Measurements from ENCODE around the gene FOXK2. TPM values are rescaled to one million over a fixed set of nuclear protein-coding genes. Genes with fewer than 3 reads are reported as not detected.

FOXK2 gene
- total and polyA plus RNA-seq, 2 of the 8 experiments (the other 6 are each of a cell fraction or from before 2014, with no cell fraction given): 34.7 to 64.9 TPM

DNA sequence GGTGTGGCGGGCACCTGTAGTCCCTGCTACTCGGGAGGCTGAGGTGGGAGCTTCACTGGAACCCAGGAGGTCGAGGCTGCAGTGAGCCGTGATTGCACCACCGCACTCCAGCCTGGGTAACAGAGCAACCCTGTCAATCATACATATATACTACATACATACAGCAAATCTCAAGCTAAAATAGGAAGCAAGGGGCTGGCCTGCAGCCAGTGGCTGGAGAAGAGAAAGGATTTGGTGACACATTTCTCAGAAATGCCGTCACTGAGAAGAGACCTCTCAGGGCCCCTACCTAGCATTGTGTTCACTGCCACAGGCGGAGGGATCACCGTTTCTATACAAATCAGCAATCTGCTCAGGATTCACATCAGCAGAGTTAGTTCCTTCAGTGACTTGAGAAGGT lies 44.1 kb upstream of the FOXK2 start:
- 92% methylated on average over 8 of the region's 8 CpGs; no CpG with 5 or more reads in 1 of the 2 experiments for WGBS, 2 experiments (ENCODE audit: extremely low coverage in 1 of 2, insufficient coverage in 1 of 2, insufficient read length in 1 of 2, insufficient replicate concordance in 2 of 2, low coverage in 1 of 2, low lambda C conversion rate in 2 of 2, missing lambda C conversion rate in 1 of 2)
- Histone ChIP-seq H4K91ac (replicated peaks; ENCODE audit: insufficient read length, low read length) (no peak overlapping the region), H3K36me3 (ENCODE audit: control insufficient read depth in 2 of 4, insufficient read depth in 4 of 4, low read length in 3 of 4) (peaks cover 8 to 38% (median 21%) of the 10 kb centered on the region in 4 experiments; a peak in 6 of 8 replicates)

More for the DNA sequence above, 44.1 kb upstream of the FOXK2 start:
- Histone ChIP-seq H3K23ac (ENCODE audit: insufficient read length) (no peak overlapping the region), H3K27me3 (replicated peaks in 1 of 4; ENCODE audit: control insufficient read depth in 3 of 4, extremely low read depth in 1 of 4, insufficient read depth in 3 of 4, low read length in 3 of 4) (no peaks in the 10 kb centered on the region), H2BK15ac (ENCODE audit: low read length) (no peak overlapping the region), H3K4ac (replicated peaks; ENCODE audit: insufficient read length, low read depth, low read length) (no peak overlapping the region), H3K9me3 (ENCODE audit: insufficient read depth in 2 of 2, low read depth in 1 of 2, low read length in 1 of 2) (no peaks in the 10 kb centered on the region), H3K4me1 (replicated peaks in 1 of 4; ENCODE audit: control insufficient read depth in 3 of 4, insufficient read depth in 4 of 4, low read length in 3 of 4) (no peaks in the 10 kb centered on the region), H3K79me2 (ENCODE audit: control insufficient read depth in 1 of 2, insufficient read depth in 2 of 2, low read length in 2 of 2) (no peaks in the 10 kb centered on the region), H4K5ac (ENCODE audit: insufficient read length, low read depth, low read length) (no peak overlapping the region), H2BK5ac (ENCODE audit: low read depth, low read length) (no peak overlapping the region), H4K8ac (ENCODE audit: extremely low read depth, insufficient read depth, low read length) (no peak overlapping the region), H2BK12ac (ENCODE audit: low read depth, low read length) (no peak overlapping the region), H2AK5ac (ENCODE audit: low read depth, low read length) (no peak overlapping the region), H3K14ac (ENCODE audit: insufficient read length) (no peak overlapping the region), H3K9ac (replicated peaks in 1 of 4; ENCODE audit: extremely low read depth in 1 of 4, low read depth in 3 of 4, low read length in 3 of 4) (no peak overlapping the region), H2BK120ac (replicated peaks; ENCODE audit: low read depth, low read length) (no peak overlapping the region), H4K20me1 (replicated peaks in 1 of 2; ENCODE audit: control insufficient read depth in 1 of 2, insufficient read depth in 2 of 2, low read length in 2 of 2) (peaks cover 1% of the 10 kb centered on the region in 2 experiments), H3K18ac (ENCODE audit: extremely low read depth, low read length) (no peak overlapping the region), H3K4me3 (ENCODE audit: extremely low read depth in 1 of 4, insufficient read depth in 2 of 4, low read depth in 3 of 4, low read length in 4 of 4) (no peak overlapping the region), H3K23me2 (ENCODE audit: low read depth, low read length) (no peaks in the 10 kb centered on the region), H2AFZ (ENCODE audit: low read length) (no peak overlapping the region), H3K27ac (ENCODE audit: low read depth, low read length) (no peak overlapping the region), H3K4me2 (ENCODE audit: insufficient read depth in 1 of 2, low read depth in 2 of 2, low read length in 2 of 2) (no peak overlapping the region), H2BK20ac (ENCODE audit: low read length) (no peak overlapping the region), H3K56ac (replicated peaks; ENCODE audit: insufficient read length, low read depth, low read length) (no peak overlapping the region), H3K79me1 (ENCODE audit: low read depth, low read length) (no peaks in the 10 kb centered on the region)
- DNase-seq (ENCODE audit: low read depth in 1 of 2, low spot score in 2 of 2) (no peak), FAIRE-seq (no peak)
- POLR2A ChIA-PET (ENCODE audit: partially characterized antibody): no interaction called here
- CTCF ChIA-PET (ENCODE audit: partially characterized antibody): interaction anchor here (0.6 to 3.0 kb wide), 4 partner anchors 17 to 124 kb away, joined by 3 to 8 read pairs (median 3); no protein-coding TSS in a partner anchor
- TF ChIP-seq JUN (IDR thresholded peaks at IDR 0.05; ENCODE audit: low read depth, low read length): no peak
